ENCODE data around the gene PCDHA12.
A peak's percentile ranks its signal among the peaks of the same experiment; 100 is the strongest.
"Not testable (repeated sequence)": the region's sequence is repeated elsewhere in the genome, so short reads cannot be mapped to it uniquely, and the experiment has no call there.

The PCDHA12 gene, protein sequence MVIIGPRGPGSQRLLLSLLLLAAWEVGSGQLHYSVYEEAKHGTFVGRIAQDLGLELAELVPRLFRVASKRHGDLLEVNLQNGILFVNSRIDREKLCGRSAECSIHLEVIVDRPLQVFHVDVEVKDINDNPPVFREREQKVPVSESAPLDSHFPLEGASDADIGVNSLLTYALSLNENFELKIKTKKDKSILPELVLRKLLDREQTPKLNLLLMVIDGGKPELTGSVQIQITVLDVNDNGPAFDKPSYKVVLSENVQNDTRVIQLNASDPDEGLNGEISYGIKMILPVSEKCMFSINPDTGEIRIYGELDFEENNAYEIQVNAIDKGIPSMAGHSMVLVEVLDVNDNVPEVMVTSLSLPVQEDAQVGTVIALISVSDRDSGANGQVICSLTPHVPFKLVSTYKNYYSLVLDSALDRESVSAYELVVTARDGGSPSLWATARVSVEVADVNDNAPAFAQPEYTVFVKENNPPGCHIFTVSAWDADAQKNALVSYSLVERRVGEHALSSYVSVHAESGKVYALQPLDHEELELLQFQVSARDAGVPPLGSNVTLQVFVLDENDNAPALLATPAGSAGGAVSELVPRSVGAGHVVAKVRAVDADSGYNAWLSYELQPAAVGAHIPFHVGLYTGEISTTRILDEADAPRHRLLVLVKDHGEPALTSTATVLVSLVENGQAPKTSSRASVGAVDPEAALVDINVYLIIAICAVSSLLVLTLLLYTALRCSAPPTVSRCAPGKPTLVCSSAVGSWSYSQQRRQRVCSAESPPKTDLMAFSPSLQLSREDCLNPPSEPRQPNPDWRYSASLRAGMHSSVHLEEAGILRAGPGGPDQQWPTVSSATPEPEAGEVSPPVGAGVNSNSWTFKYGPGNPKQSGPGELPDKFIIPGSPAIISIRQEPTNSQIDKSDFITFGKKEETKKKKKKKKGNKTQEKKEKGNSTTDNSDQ

DNA sequence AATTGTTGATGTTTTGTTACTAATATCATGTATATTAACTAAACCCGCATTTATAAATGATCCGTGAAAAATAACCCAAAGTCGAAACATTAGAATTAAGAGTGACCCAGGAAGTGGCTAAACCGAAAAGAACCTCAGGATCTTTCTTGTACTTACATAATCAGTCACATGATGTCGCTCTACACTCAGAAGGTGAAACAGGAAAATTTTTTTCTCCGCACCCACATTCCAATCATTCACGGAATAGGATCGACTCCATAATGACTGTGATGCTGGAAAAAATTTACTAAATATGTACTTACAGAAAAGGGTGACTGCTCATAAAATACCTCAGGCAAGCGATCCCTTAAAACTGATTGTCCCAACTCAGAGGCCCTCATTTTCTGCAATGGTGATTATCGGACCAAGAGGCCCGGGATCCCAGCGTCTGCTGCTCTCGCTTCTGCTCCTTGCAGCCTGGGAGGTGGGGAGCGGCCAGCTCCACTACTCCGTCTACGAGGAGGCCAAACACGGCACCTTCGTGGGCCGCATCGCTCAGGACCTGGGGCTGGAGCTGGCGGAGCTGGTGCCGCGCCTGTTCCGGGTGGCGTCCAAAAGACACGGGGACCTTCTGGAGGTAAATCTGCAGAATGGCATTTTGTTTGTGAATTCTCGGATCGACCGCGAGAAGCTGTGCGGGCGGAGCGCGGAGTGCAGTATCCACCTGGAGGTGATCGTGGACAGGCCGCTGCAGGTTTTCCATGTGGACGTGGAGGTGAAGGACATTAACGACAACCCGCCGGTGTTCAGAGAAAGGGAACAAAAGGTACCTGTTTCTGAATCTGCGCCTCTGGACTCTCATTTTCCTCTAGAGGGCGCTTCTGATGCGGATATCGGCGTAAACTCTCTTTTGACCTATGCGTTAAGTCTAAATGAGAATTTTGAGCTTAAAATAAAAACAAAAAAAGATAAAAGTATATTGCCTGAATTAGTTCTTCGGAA, at the start of gene PCDHA12:
PCDHA12 (plus strand) TSS at position 224 of the 981 bp plus-strand sequence; CDS start at position 389, 165 bp downstream.
- DNase-seq (ENCODE audit: low spot score) = no peak

DNA sequence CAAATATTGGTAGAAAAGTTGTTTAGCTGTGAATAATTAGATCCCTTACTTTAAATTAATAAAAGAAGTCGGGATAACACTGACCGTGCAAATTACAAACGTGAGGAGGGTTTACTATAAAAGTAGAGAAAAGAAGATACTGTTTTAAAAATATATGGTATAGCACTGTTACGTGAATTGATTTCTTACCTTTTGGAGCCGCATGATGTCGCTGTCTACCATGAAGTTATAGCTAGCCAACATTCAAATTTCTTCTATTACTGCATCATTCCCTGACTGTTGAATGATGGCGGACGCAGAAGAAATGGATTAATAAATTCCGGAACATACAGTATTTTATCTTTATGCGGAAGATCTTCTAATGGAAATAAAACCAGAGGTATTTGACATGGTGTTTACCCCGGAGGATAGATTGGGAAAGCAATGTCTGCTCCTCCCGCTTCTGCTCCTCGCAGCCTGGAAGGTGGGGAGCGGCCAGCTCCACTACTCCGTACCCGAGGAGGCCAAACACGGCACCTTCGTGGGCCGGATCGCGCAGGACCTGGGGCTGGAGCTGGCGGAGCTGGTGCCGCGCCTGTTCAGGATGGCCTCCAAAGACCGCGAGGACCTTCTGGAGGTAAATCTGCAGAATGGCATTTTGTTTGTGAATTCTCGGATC, 47.3 kb upstream of the PCDHA12 start, which contains the start of gene PCDHA6:
PCDHA6 (plus strand) TSS at position 257 of the 658 bp plus-strand sequence; CDS start at position 389, 132 bp downstream.
- no peak for DNase-seq (ENCODE audit: low spot score)

DNA sequence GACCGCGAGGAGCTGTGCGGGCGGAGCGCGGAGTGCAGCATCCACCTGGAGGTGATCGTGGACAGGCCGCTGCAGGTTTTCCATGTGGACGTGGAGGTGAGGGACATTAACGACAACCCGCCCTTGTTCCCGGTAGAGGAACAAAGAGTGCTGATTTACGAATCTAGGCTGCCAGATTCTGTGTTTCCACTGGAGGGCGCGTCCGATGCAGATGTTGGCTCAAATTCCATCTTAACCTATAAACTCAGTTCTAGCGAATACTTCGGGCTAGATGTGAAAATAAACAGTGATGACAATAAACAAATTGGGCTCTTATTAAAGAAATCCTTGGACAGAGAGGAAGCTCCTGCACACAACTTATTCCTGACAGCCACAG, 46.8 kb upstream of the PCDHA12 start:
- no peak for DNase-seq (ENCODE audit: low spot score)

DNA sequence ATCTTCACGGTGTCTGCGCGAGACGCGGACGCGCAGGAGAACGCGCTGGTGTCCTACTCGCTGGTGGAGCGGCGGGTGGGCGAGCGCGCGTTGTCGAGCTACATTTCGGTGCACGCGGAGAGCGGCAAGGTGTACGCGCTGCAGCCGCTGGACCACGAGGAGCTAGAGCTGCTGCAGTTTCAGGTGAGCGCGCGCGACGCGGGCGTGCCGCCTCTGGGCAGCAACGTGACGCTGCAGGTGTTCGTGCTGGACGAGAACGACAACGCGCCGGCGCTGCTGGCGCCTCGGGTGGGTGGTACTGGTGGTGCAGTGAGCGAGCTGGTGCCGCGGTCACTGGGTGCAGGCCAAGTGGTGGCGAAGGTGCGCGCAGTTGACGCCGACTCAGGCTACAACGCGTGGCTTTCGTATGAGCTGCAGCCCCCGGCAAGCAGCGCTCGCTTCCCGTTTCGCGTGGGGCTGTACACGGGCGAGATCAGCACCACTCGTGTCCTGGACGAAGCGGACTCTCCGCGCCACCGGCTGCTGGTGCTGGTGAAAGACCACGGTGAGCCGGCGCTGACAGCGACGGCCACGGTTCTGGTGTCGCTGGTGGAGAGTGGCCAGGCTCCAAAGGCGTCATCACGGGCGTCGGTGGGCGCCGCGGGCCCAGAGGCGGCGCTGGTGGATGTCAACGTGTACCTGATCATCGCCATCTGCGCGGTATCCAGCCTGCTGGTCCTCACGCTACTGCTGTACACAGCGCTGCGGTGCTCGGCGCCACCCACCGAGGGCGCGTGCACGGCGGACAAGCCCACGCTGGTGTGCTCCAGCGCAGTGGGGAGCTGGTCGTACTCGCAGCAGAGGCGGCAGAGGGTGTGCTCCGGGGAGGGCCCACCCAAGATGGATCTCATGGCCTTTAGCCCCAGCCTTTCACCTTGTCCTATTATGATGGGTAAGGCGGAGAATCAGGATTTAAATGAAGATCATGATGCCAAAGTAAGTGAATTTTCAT, 45.3 kb upstream of the PCDHA12 start:
- not testable (repeated sequence) for DNase-seq (ENCODE audit: low spot score)

DNA sequence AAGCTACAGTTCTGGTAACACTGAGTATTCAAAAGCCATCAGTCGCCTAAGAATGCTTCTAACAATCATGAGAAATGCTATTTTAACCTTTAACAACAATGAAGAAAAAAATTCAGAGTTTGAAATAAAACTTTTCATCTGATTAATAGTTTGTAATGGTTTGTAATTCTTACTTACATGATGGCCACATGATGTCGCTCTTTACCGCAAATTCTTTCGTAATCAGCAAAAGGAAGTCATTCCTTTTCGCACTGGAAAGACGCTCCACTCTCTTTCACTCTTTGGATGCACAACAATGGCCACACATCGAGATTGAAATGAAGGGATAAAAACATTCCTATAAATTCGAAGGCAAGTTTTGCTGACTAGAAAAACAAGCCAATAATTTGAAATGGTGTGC, 41.1 kb upstream of the PCDHA12 start, which contains the start of gene PCDHA7:
PCDHA7 (plus strand) TSS at position 277 of the 400 bp plus-strand sequence; CDS start at position 392, 115 bp downstream.
- no peak for DNase-seq (ENCODE audit: low spot score)

DNA sequence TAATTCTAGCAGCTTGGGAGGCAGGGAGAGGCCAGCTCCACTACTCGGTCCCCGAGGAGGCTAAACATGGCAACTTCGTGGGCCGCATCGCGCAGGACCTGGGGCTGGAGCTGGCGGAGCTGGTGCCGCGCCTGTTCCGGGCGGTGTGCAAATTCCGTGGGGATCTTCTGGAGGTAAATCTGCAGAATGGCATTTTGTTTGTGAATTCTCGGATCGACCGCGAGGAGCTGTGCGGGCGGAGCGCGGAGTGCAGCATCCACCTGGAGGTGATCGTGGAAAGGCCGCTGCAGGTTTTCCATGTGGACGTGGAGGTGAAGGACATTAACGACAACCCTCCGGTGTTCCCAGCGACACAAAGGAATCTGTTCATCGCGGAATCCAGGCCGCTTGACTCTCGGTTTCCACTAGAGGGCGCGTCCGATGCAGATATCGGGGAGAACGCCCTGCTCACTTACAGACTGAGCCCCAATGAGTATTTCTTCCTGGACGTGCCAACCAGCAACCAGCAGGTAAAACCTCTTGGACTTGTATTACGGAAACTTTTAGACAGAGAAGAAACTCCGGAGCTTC, 40.6 kb upstream of the PCDHA12 start:
- DNase-seq (ENCODE audit: low spot score) = not testable (repeated sequence)

DNA sequence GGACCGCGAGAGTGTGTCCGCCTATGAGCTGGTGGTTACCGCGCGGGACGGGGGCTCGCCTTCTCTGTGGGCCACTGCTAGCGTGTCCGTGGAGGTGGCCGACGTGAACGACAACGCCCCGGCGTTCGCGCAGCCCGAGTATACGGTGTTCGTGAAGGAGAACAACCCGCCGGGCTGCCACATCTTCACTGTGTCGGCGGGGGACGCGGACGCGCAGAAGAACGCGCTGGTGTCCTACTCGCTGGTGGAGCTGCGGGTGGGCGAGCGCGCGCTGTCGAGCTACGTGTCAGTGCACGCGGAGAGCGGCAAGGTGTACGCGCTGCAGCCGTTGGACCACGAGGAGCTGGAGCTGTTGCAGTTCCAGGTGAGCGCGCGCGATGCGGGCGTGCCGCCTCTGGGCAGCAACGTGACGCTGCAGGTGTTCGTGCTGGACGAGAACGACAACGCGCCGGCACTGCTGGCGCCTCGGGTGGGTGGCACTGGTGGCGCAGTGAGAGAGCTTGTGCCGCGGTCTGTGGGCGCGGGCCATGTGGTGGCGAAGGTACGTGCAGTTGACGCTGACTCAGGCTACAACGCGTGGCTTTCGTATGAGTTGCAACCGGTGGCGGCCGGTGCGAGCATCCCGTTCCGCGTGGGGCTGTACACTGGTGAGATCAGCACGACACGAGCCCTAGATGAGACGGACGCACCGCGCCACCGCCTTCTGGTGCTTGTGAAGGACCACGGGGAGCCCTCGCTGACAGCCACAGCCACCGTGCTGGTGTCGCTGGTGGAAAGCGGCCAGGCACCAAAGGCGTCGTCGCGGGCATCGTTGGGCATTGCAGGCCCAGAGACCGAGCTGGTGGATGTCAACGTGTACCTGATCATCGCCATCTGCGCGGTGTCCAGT, 39.2 kb upstream of the PCDHA12 start:
- no peak for DNase-seq (ENCODE audit: low spot score)

DNA sequence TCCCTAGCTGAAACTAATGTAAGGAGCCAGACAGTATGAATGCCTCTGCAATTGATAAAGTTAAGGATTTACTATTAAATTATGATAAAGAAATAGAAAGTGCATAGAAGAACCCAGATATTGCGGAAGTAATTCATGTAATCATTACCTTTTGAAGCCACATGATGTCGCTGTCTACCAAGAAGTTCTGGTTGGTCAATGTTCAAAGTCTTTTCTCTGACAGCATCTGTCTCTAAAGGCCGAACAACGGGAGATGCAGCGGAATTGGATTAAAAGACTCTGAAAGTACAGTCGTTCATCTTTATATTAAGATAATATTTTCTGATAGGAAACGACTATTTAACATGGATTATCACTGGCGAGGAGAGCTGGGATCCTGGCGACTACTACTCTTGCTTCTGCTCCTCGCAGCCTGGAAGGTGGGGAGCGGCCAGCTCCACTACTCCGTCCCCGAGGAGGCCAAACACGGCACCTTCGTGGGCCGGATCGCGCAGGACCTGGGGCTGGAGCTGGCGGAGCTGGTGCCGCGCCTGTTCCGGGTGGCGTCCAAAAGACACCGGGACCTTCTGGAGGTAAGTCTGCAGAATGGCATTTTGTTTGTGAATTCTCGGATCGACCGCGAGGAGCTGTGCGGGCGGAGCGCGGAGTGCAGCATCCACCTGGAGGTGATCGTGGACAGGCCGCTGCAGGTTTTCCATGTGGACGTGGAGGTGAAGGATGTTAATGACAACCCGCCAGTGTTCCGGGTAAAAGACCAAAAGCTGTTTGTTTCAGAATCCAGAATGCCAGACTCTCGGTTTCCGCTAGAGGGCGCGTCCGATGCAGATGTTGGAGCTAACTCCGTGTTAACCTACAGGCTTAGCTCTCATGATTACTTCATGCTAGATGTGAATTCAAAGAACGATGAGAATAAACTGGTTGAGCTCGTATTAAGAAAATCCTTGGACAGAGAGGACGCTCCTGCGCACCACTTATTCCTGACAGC, 33.8 kb upstream of the PCDHA12 start, which contains the start of gene PCDHA8:
PCDHA8 (plus strand) TSS at position 210 of the 985 bp plus-strand sequence; CDS start at position 345, 135 bp downstream.
- DNase-seq (ENCODE audit: low spot score) = peak; percentile 80

DNA sequence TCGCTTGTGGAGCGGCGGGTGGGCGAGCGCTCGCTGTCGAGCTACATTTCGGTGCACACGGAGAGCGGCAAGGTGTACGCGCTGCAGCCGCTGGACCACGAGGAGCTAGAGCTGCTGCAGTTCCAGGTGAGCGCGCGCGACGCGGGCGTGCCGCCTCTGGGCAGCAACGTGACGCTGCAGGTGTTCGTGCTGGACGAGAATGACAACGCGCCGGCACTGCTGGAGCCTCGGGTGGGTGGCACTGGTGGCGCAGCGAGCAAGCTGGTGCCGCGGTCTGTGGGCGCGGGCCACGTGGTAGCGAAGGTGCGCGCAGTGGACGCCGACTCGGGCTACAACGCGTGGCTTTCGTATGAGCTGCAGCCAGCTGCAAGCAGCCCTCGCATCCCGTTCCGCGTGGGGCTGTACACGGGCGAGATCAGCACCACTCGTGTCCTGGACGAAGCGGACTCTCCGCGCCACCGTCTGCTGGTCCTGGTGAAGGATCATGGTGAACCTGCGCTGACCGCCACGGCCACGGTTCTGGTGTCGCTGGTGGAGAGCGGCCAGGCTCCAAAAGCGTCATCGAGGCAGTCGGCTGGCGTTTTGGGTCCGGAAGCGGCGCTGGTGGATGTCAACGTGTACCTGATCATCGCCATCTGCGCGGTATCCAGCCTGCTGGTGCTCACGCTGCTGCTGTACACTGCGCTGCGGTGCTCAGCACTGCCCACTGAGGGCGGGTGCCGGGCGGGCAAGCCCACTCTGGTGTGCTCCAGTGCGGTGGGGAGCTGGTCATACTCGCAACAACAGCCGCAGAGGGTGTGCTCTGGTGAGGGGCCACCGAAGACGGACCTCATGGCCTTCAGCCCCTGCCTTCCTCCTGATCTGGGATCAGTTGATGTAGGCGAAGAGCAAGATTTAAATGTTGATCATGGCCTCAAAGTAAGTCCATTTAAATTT, 32.0 kb upstream of the PCDHA12 start:
- no peak for DNase-seq (ENCODE audit: low spot score)

DNA sequence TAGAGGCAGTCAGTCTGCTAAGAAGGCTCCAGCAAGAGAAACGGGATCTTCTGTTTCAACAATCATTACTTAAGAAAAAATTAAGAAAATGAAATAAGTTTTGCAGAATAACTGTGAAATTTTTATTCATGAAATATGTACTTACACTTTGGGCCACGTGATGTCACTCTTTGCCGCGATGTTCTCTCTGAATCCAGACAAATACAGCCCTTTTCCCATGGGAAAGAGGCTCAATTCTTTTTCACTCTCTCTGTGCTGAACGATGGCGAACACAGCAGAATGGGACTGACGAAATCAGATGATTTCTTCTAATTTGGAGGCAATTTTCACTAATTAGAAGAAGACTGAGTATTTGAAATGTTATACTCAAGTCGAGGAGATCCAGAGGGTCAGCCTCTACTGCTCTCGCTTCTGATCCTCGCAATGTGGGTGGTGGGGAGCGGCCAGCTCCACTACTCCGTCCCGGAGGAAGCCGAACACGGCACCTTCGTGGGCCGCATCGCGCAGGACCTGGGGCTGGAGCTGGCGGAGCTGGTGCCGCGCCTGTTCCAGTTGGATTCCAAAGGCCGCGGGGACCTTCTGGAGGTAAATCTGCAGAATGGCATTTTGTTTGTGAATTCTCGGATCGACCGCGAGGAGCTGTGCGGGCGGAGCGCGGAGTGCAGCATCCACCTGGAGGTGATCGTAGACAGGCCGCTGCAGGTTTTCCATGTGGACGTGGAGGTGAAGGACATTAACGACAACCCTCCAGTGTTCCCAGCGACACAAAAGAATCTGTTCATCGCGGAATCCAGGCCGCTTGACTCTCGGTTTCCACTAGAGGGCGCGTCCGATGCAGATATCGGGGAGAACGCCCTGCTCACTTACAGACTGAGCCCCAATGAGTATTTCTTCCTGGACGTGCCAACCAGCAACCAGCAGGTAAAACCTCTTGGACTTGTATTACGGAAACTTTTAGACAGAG, 26.7 kb upstream of the PCDHA12 start, which contains the start of gene PCDHA9:
PCDHA9 (plus strand) TSS at position 244 of the 964 bp plus-strand sequence; CDS start at position 358, 114 bp downstream.
- DNase-seq (ENCODE audit: low spot score) = not testable (repeated sequence)

DNA sequence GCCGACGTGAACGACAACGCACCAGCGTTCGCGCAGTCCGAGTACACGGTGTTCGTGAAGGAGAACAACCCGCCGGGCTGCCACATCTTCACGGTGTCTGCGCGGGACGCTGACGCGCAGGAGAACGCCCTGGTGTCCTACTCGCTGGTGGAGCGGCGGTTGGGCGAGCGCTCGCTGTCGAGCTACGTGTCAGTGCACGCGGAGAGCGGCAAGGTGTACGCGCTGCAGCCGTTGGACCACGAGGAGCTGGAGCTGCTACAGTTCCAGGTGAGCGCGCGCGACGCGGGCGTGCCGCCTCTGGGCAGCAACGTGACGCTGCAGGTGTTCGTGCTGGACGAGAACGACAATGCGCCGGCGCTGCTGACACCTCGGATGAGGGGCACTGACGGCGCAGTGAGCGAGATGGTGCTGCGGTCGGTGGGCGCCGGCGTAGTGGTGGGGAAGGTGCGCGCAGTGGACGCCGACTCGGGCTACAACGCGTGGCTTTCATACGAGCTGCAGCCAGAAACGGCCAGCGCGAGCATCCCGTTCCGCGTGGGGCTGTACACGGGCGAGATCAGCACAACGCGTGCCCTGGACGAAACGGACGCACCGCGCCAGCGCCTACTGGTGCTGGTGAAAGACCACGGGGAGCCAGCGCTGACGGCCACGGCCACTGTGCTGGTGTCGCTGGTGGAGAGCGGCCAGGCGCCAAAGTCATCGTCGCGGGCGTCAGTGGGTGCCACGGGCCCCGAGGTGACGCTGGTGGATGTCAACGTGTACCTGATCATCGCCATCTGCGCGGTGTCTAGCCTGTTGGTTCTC, 25.1 kb upstream of the PCDHA12 start:
- not testable (repeated sequence) for DNase-seq (ENCODE audit: low spot score)

DNA sequence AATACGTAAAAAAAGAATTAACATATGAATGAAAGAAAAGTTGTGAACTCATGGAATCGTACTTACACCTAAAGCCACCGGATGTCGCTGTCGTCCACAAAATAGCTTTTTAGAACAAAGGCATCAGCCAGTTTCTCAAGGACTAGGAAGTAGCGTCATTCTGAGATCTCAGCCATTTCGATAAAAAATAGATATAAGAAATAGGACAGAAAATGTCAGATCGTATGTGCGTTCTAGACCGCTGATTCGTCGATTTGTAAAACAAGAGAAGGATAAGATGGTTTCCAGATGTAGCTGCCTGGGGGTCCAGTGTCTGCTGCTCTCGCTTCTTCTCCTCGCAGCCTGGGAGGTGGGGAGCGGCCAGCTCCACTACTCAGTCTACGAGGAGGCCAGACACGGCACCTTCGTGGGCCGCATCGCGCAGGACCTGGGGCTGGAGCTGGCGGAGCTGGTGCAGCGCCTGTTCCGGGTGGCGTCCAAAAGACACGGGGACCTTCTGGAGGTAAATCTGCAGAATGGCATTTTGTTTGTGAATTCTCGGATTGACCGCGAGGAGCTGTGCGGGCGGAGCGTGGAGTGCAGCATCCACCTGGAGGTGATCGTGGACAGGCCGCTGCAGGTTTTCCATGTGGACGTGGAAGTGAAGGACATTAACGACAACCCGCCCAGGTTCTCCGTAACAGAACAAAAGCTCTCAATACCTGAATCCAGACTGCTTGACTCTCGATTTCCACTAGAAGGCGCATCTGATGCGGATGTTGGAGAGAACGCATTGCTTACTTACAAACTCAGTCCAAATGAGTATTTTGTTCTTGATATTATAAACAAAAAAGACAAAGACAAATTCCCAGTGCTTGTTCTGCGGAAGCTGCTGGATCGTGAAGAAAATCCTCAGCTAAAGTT, 19.1 kb upstream of the PCDHA12 start, which contains the start of gene PCDHA10:
PCDHA10 (plus strand) TSS at position 126 of the 903 bp plus-strand sequence; CDS start at position 278, 152 bp downstream.
- peak; percentile 60 for DNase-seq (ENCODE audit: low spot score)

All from RKO (cell line).